ENCODE results near the gene CNDP2.

The CNDP2 gene

GRCh38 chr18:74453642-74454198 is 42.4 kb upstream of the CNDP2 start:
- H3K36me3 ChIP-seq (ENCODE audit: insufficient read depth, insufficient read length, low read length), result no peaks in the 10 kb centered on the region
- no peak overlapping the region for H3K9ac ChIP-seq (ENCODE audit: insufficient read length, low read depth)
- no peaks in the 10 kb centered on the region for H3K4me1 ChIP-seq (ENCODE audit: insufficient read depth, insufficient read length)
- H3K27me3 ChIP-seq (ENCODE audit: insufficient read depth, insufficient read length), result peaks cover 44% of the 10 kb centered on the region
- no peaks in the 10 kb centered on the region for H3K9me3 ChIP-seq (ENCODE audit: insufficient read depth, low read length)
- H3K4me3 ChIP-seq (ENCODE audit: insufficient read length, low read depth), result no peak overlapping the region
- TF ChIP-seq YY1 (IDR thresholded peaks at IDR 0.05; ENCODE audit: insufficient read depth, insufficient read length) (no peak), ZNF274 (IDR thresholded peaks at IDR 0.05; ENCODE audit: low read depth, low read length) (no peak), SUZ12 (IDR thresholded peaks at IDR 0.05; ENCODE audit: extremely low read depth, insufficient read depth, insufficient read length) (no peak)
- DNase-seq (ENCODE audit: low read depth, low spot score), result no peak

- DNase-seq (ENCODE audit: low read depth, low spot score), result no peak
- Histone ChIP-seq H3K9me3 (ENCODE audit: insufficient read depth, low read length) (no peaks in the 10 kb centered on the region), H3K4me1 (ENCODE audit: insufficient read depth, insufficient read length) (no peaks in the 10 kb centered on the region), H3K4me3 (ENCODE audit: insufficient read length, low read depth) (no peak overlapping the region), H3K36me3 (ENCODE audit: insufficient read depth, insufficient read length, low read length) (no peaks in the 10 kb centered on the region), H3K9ac (ENCODE audit: insufficient read length, low read depth) (no peak overlapping the region), H3K27me3 (ENCODE audit: insufficient read depth, insufficient read length) (peaks cover 46% of the 10 kb centered on the region)
- no peak for TF ChIP-seq YY1 (IDR thresholded peaks at IDR 0.05; ENCODE audit: insufficient read depth, insufficient read length)
- TF ChIP-seq ZNF274 (IDR thresholded peaks at IDR 0.05; ENCODE audit: low read depth, low read length), result no peak
- TF ChIP-seq SUZ12 (IDR thresholded peaks at IDR 0.05; ENCODE audit: extremely low read depth, insufficient read depth, insufficient read length), result no peak
Observed at GRCh38 chr18:74454279-74454751, 41.8 kb upstream of the CNDP2 start.

GRCh38 chr18:74455386-74455785 is 40.8 kb upstream of the CNDP2 start:
- no peak overlapping the region for H3K4me3 ChIP-seq (ENCODE audit: insufficient read length, low read depth)
- no peaks in the 10 kb centered on the region for H3K36me3 ChIP-seq (ENCODE audit: insufficient read depth, insufficient read length, low read length)
- H3K4me1 ChIP-seq (ENCODE audit: insufficient read depth, insufficient read length), result no peaks in the 10 kb centered on the region
- no peak for DNase-seq (ENCODE audit: low read depth, low spot score)
- H3K9me3 ChIP-seq (ENCODE audit: insufficient read depth, low read length), result no peaks in the 10 kb centered on the region
- no peak overlapping the region for H3K9ac ChIP-seq (ENCODE audit: insufficient read length, low read depth)
- no peak for TF ChIP-seq YY1 (IDR thresholded peaks at IDR 0.05; ENCODE audit: insufficient read depth, insufficient read length)
- TF ChIP-seq ZNF274 (IDR thresholded peaks at IDR 0.05; ENCODE audit: low read depth, low read length), result no peak
- no peak for TF ChIP-seq SUZ12 (IDR thresholded peaks at IDR 0.05; ENCODE audit: extremely low read depth, insufficient read depth, insufficient read length)
- H3K27me3 ChIP-seq (ENCODE audit: insufficient read depth, insufficient read length), result peaks cover 46% of the 10 kb centered on the region

DNA sequence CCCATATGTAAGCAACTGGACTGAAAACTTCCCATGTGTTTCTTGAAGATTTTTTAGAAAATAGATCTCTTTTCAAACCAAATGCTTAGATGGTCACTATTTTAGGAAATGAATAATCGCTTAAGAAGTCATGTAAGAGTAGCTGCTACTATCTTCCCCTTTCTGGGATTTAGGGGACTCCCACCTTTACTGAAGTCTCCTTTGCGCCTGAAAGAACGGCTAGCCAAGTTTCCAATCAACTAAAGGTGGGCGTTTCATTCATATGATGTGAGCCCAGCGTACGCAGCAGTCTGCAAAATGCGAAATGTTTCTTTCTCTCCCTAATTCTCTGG is 40.2 kb upstream of the CNDP2 start:
- peak overlapping the region; percentile 56 for H3K9ac ChIP-seq (ENCODE audit: insufficient read length, low read depth)
- peak overlapping the region; percentile 65 for H3K4me3 ChIP-seq (ENCODE audit: insufficient read length, low read depth)
- no peaks in the 10 kb centered on the region for H3K36me3 ChIP-seq (ENCODE audit: insufficient read depth, insufficient read length, low read length)
- H3K9me3 ChIP-seq (ENCODE audit: insufficient read depth, low read length), result no peaks in the 10 kb centered on the region
- no peak for DNase-seq (ENCODE audit: low read depth, low spot score)
- no peaks in the 10 kb centered on the region for H3K4me1 ChIP-seq (ENCODE audit: insufficient read depth, insufficient read length)
- TF ChIP-seq SUZ12 (IDR thresholded peaks at IDR 0.05; ENCODE audit: extremely low read depth, insufficient read depth, insufficient read length), result no peak
- no peak for TF ChIP-seq ZNF274 (IDR thresholded peaks at IDR 0.05; ENCODE audit: low read depth, low read length)
- TF ChIP-seq YY1 (IDR thresholded peaks at IDR 0.05; ENCODE audit: insufficient read depth, insufficient read length), result no peak
- peaks cover 46% of the 10 kb centered on the region for H3K27me3 ChIP-seq (ENCODE audit: insufficient read depth, insufficient read length)

DNA sequence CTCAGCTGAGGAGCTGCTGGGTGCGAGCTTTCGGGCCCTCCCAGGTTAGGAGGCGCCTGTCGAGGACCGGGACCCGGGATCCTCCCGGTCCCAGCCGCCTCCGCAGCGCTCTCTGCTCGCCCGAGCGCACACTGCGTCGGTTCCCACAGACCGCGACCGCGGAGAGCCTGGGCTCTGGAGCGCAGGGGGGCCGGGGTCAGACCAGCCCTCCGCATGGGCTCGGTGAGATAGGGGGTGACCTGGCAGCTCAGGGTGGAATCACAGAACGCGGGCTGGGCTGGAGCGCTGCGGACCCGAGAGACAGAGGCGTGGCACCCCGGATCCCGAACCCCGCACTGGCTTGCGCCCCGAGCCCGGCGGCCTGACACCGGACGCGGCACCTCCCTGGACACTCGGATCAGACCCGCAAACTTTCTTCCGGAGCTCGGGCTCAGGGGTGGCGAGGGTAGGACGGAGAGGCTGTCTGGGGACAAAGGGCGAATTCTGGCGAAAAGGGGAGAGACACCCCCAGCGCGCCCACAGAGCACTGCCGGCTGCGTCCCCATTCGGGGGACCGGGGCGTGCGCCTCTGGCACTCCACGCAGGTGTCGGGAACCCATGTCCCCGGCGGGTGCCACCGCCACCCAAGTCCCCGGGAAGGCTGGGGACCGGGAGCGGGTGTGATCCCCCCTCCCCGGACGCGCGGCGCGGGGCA is 39.7 kb upstream of the CNDP2 start:
- H3K9ac ChIP-seq (ENCODE audit: insufficient read length, low read depth), result peak overlapping the region; percentile 56
- no peak for DNase-seq (ENCODE audit: low read depth, low spot score)
- H3K36me3 ChIP-seq (ENCODE audit: insufficient read depth, insufficient read length, low read length), result no peaks in the 10 kb centered on the region
- peak overlapping the region; percentile 65 for H3K4me3 ChIP-seq (ENCODE audit: insufficient read length, low read depth)
- no peaks in the 10 kb centered on the region for H3K4me1 ChIP-seq (ENCODE audit: insufficient read depth, insufficient read length)
- TF ChIP-seq YY1 (IDR thresholded peaks at IDR 0.05; ENCODE audit: insufficient read depth, insufficient read length), result no peak
- TF ChIP-seq SUZ12 (IDR thresholded peaks at IDR 0.05; ENCODE audit: extremely low read depth, insufficient read depth, insufficient read length), result peak; percentile 62
- H3K27me3 ChIP-seq (ENCODE audit: insufficient read depth, insufficient read length), result peaks cover 46% of the 10 kb centered on the region
- H3K9me3 ChIP-seq (ENCODE audit: insufficient read depth, low read length), result no peaks in the 10 kb centered on the region

DNA sequence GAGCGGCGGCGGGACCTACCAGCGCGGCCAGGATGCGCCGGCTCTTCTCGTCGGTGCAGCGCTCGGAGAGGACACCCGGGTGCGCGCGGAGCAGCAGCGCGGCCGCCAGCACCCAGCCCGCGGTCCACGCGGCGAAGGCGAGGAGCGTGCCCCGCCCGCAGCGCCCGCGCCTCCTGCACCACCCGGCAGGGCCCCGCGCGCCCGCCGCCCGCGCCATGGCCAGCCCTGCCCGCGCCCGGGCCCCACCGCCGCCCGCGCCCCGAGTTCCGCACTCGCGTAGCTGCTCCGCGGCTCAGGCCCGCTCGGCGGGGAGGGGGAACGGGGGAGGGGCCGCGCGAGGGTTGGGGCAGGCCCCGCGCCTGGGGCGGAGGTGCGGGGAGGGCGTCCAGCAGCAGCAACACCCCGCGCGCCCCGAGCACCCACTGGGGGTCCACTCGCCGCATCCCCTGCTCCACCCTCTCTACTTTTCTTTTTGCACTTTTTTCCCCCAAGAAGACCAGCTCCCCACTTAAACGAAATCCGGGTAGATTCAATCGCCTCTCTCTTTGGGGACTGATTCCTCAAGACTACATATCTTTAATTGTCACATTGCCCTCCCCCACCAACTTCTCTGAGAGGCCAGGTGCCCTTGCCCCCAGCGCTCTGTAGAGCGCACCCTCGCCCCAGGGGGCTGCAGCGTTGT is 39.0 kb upstream of the CNDP2 start, which contains the start of gene DIPK1C:
TSS of gene DIPK1C (minus strand) at position 266 of the 682 bp plus-strand sequence. CDS start at position 217, 49 bp downstream.
- Histone ChIP-seq H3K27me3 (ENCODE audit: insufficient read depth, insufficient read length) (peaks cover 46% of the 10 kb centered on the region), H3K9me3 (ENCODE audit: insufficient read depth, low read length) (no peaks in the 10 kb centered on the region), H3K9ac (ENCODE audit: insufficient read length, low read depth) (peak within 1 kb of the TSS; percentile 56), H3K4me3 (ENCODE audit: insufficient read length, low read depth) (peak within 1 kb of the TSS; percentile 65), H3K4me1 (ENCODE audit: insufficient read depth, insufficient read length) (no peaks in the 10 kb centered on the region), H3K36me3 (ENCODE audit: insufficient read depth, insufficient read length, low read length) (no peaks in the 10 kb centered on the region)
- no peak for DNase-seq (ENCODE audit: low read depth, low spot score)
- TF ChIP-seq ZNF274 (IDR thresholded peaks at IDR 0.05; ENCODE audit: low read depth, low read length) (no peak), YY1 (IDR thresholded peaks at IDR 0.05; ENCODE audit: insufficient read depth, insufficient read length) (no peak), SUZ12 (IDR thresholded peaks at IDR 0.05; ENCODE audit: extremely low read depth, insufficient read depth, insufficient read length) (no peak)
